T-helper 2 cell treated with Interferon-gamma antibody and Interleukin-4, amounts not matched to agents 100 ng/mL and 5 ng/mL, for 36 hours (primary cell): ENCODE measurements around the gene ZFYVE28. TPM values are rescaled to one million over a fixed set of nuclear protein-coding genes. Genes with fewer than 3 reads are reported as not detected.

Source experiments
- intact Hi-C: fragments of 100-400 bp; cut with micrococcal nuclease; formaldehyde crosslinking; loops from one replicate; pipeline ENCODE4 v1.15.1; 2023
- total RNA-seq: library from RNA; stranded (reverse); gene quantifications from 2 replicates; pipeline ENCODE4 v1.2.3, GENCODE V29; 2022

The ZFYVE28 gene
- total RNA-seq, 1 donor from 2014 or later: 17.3 TPM

DNA sequence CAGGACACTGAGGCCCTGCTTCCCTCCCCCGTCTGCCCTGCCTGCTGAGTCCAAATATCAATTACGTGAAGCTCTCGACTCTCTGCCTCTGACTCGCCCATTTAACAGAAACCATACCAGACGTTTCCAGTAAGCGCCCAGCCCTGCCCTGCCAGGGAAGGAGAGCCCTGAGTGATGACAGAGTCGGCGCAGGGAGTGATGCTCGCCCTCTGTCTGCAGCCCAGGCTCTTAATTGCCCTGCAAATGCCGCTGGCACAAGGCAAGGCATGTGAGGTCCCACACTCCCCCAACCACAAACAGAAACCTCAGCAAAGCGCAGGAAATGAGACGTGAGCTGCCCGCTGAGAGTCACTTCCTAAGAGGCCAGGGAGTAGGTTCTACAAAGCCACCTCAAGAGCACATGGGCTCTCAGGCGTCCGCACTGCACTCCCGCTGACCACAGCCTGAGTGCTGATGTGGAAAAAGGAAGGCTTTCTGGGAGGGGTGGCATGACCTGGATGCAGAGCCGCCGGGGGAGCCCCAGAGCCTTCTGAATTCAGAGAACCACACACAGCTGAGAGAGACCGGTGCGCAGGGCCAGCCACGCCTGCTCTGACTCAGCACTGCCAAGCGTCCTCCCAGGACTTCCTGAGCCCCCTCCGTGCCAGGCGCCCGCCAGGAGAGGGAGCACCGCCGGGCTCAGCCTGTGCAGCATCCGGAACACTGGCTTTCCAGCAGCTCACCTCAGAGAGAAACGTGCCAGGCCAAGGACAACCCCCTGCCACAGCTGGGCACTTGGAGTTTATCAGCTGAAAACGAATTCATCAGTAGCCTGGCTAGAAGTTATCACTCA lies 5.3 kb downstream of the ZFYVE28 start:
- intact Hi-C loops: loop anchor here (1.0 to 10.0 kb wide), 6 partner anchors 56 to 632 kb away; partner anchors contain the start of genes GRK4, HAUS3, MXD4 and NOP14

DNA sequence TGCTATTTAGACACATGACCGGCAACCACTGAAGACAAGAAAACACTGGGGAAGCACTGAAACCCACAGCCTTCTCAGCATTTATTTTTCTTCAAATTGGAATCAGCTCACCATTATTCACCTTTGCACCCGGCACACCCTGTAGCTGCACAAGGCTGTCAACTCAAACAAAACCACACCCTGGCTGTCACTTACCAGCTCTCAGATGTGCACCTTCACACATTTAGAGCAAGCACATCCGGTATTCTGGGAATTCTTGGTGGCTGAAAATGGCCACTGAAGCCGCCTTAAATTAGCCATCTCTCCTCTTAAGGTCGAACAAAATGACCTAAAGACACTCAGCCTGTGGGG lies 5.9 kb downstream of the ZFYVE28 start:
- intact Hi-C loops: loop anchor here (2.0 to 10.0 kb wide), 4 partner anchors 56 to 632 kb away; partner anchors contain the start of genes GRK4, NOP14 and RNF4

DNA sequence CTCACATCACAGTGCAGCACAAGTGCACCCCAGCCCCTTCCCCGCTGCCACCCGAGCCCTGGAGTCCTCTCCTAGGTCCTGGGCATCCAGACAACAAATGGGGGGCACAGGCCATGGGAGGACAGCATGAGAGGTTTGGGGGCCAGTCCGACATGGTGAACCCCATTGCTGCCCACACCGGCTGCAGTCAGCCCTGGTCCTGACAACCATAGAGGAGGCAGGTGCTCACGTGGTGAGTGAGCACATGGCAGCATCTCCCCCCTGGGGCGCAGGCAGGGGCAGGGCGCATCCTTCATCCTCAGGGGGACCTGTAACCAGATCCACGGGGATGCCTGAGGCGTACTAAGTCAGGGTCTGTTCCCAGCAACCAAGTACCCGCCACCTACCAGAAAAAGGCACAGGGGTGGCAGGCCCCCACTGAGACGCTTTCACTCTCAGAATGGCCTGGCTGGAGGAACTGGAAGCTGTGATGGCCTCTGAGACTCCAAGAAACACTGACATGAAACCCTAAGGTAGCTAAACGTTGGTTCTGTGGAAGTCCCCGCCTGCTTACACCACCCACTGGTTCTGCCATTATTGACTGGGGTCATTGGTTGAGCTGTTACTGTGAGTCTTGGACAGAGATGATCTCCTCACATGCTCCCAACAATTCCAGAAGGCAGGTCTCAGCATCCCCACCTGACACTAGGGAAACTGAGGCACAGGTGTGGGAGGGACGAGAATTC lies 6.5 kb downstream of the ZFYVE28 start:
- intact Hi-C loops: loop anchor here (2.0 to 10.0 kb wide), 4 partner anchors 57 to 633 kb away; partner anchors contain the start of genes GRK4, NOP14 and RNF4

DNA sequence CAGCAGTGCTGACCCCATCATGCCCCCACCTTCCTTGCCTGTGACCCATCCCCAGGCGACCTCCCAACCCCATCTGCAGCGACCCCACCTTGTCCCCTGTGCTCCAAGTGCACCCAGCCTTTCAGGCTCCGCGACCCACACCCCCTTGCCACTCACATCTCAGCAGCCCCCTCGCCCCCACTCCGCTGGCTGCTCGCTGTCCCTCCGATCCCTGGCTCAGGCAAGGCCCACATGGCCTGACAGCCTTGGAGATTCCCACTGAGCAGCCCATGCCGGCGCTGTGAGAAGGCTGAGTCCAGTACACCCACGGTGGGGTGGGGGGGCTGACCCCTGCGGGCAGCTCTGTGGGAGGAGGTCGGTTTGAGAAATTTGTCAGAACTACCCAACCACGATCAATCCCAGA lies 9.1 kb downstream of the ZFYVE28 start:
- intact Hi-C loops: no loop called here

DNA sequence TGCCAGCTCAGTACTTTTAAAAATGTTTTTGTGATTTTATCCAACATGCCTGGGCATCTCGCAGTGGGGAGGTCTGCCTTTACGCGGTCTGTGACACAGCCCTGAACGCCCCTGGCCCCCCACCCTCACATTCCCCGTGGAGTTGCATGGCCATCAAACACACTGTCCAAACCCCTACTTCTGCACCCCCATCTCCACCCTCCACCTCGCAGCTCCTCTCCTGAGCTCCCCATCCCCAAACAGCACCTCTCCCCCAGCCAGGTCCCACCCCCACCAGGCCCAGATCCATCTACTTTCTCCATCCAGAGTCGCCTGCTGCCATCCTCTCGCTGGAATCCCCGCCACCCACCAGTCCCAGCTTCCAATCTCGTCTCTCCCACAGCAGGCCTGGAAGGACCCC lies 9.5 kb downstream of the ZFYVE28 start:
- intact Hi-C loops: no loop called here

DNA sequence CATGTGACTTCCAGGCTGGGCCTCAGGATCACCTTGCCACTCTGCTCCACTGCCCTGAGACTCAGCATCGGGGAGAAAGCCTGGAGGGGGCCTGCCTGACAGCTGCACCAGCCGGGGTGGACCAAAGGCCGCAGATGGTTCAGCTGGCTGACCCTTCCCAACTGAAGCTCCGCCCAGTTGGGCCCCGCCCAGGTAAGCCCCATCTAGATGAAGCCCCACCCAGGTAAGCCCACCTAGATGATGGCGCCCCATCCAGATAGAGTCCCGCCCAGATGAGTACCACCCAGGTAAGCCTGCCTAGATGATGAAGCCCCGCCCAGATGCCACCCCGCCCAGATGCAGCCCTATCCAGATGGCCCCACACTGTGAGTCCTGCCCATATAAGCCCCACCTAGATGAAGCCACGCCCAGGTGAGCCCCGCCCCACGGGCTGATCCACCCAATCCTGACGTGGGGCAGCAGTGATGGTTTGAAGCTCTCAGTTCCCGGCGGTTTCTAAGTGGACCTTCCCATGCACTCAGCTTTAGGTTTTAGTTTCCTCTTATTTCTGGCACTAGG lies 10.0 kb downstream of the ZFYVE28 start:
- intact Hi-C loops: no loop called here

DNA sequence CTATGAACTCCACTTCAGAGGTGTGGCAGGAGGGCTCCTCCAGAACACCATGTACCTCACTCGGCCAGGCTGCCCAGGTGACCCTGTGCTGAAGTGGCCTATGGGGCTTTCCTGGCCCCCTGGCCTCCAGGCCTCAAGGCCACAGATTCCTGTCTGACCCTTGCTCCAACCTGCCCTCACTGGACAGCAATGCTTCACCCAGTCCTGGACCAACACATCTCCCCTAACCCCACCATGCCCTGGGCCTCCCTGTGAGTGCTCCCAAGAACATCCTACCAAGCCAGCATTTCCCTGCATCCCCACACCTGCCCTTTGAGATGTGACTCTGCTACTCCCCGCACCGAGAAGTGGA lies 10.5 kb downstream of the ZFYVE28 start:
- intact Hi-C loops: no loop called here

DNA sequence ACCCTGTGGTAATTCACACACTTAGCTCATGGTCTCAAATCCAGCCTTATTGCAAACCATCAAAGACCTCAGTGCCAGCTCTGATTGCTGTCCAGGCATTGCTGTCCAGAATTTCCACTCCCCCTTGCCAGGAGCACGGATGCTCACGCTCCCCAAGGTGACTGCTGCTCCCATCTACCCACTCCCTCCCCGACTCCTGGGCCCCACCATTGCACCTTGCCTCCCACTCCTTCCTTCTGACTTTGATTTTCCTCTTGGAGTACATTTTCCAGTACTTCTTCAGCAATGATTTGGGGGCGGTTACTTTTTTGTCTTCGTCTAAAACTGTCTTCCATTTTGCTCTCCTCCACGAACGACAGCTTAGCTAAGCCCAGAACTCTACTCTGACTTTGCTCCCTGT lies 11.5 kb downstream of the ZFYVE28 start:
- intact Hi-C loops: no loop called here

DNA sequence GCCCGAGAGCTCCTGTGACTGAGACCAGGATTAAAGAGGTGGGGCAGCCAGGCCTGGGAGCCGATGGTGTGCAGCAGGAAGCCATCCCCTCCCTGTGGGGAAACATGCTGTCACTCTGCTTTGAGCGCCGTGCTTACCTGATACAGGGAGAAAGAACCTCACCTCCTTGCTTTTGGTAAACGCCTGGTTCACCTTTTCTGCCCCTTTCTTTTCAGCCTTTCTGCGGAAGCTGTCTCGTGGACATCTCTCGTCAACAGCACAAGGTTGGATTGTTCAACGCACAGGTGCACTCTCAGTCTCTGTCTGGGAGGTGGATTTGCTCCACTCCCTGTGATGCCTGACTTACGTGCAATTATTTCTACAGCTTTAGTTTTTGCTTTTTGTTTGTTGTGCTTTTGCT lies 12.0 kb downstream of the ZFYVE28 start:
- intact Hi-C loops: no loop called here

DNA sequence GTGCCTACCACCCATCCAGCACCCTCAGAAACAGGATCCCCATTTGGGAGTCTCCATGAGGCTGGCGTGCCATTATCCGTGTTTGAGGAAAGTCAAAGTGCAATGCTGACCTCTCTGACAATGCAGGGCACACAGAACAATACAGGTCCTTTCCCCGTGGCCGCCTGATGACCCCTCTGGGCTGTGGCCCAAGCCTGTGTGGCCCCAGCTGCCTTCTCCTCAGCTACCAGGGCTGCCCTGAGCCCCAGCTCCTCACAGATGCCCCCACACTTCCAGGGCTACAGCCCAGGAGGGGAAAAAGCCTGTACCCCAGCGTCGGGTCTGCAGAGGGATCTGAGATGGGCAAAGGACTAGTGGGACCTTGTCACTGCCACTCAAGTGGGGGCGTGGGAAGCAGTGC lies 15.5 kb downstream of the ZFYVE28 start:
- intact Hi-C loops: no loop called here

DNA sequence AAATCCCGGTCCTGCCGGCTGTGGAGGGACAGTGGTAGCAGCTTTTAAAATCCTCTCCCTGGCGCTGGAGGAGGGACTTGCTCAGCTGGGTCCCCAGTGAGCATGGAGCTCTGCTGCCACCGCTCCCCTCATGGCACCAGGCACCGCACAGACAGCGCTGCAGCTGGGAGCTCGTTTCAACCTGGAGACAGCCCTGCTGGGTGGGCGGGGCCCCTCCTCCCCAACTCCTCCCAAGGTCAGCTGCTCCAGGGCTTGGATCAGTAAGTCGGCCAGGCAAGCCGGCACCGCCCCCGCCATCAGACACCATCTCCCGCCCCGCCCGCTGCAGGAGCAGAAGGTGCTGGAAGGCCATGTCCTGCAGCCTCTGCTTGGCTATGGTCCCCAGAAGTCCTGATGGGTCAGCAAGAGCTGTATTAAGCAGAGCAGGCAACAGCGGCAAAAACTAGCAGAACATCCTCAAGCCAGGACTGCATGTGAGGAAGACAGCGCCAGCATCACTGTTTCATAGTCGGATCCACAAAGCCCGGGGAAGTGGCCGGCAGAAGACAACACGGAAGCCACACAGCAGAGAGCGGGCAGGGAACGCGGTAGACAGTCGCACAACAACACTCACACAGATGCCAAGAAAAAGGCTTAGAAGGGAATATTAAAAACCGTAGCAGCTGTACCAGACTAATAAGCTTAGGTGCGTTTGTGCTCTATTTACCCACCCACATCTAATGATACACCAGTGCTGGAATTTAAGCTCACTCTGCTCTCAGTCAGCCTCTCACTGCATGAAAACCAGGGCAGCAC lies 16.2 kb downstream of the ZFYVE28 start:
- intact Hi-C loops: no loop called here

DNA sequence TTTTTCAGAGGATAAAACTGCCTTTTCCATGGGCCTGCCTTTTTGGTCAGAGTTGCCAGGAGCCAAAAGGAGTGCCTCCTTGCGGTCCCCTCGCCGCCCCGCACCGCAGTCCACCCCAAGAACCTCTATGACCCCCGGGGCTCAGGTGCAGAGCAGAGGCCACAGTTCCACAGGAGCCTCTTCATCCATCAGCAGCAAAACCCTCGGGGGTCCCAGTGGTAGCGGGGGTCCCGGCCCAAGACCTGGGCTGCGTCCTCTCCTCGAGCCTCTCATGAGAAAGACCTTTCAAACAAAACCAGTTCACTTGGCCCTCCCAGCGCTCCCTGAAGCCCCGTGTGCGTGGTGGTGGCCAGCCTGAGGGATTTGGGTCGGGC lies 16.8 kb downstream of the ZFYVE28 start:
- intact Hi-C loops: no loop called here

DNA sequence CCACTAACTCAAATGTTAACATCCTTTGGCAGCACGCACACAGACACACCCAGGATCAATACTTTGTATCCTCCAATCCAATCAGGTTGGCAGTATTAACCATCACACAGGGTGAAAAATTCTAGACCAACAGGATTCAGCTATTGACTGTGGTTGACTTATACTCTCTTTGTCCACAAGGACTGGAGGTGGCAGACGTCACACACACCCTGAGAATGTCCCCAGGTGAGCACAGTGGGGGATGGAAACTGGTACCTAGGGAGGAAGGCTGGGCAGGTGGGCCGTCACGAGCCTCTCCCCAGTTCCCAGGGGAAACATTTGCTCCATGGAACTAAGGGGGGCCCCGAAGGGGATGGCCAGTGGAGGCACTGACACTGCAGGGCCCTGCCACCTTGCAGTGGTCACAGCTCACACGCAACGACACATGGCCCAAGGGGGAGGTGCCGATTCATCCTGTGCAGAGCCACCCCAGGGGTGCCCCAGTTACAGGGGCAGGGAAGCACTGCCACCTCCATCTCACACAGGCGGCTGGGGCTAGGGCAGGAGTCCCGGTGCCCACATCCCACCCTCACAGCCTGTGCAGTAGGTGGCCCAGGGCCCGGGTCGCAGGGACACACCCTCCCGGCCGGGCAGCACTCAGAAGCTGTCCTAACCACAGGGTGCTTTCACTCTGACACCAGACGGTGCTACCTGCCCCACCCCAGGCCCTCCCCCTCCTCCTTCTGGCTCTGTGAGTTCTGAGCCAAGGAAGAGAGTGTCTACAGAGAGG lies 17.4 kb downstream of the ZFYVE28 start:
- intact Hi-C loops: no loop called here

DNA sequence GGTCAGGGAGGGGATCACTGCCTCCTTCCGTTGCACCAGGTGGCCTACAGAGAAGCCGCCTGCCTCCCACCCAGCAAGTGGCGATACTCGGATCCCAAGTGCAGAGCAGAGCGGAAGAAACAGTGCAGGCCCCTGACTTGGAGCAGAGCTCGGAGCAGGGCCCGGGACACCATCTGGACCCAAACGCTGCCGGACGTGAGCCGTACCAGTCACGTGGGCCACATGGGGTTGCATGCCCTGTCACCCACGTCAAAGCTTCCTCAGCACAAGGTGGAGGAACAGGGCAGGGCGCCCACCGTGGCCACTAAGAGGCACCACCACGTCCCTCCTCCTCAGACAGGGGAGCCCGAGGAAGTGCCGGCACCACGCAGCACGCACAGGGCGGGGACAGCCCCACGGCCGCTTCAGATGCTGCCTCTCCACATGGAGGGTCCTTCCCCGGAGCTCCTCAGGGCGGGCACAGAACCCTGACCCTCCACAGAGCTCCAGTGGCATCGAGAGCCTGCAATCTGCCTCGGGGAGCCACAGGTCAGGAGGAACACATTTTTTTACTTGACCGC lies 18.7 kb downstream of the ZFYVE28 start:
- intact Hi-C loops: no loop called here

DNA sequence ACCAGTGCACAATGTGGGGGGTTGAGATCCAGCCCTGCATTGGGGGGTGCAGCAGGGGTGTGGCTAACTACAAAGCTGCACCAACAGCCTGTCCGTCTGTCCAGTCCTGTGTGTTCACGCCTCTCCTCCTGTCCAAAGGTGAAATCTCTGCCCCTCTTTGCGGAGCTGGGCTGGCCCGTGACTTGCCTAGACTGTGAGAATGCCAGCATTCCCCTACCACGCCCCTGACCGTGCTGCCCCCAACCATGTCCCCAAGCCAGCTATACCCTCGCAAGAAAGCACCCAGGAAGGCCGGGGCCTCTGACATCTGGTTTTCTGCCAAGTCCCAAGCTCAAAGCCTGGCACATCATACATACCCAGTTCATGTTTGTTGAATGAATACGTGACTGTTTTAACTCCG lies 19.2 kb downstream of the ZFYVE28 start:
- intact Hi-C loops: no loop called here

DNA sequence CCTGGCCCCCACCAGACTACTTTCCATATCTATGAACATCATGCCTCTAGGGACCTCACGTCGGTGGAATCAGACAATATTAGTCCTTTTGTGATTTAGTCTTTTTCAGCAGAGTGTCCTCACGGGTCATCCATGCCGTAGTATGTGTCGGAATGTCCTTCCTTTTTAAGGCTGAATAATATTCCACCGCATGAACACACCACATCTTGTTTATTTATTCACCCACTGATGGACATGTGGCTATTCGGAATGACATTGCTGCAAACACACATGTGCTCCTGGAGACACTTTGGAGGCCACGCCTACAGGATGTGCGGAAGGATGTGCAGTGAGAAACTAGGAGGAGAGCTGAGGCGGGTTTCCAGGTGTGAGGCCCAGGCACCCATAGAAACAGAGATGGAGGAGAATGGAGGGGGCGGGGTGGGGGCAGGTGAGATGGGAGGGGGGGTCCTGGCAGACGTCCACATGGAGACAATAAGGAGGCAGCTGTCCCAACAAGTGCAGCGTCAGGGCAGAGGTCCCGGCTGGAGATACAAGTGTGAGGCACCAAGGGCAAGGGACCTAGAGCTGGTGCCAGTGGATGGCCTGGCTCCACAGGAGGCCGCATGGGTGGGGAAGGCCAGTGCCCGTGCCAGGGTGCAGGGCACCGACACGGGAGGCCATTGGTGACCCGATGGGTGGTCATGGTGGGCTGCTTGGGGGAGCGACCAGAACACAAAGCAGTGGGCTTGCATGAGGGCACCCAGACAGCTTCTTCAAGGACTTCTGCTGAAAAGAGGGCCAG lies 20.7 kb downstream of the ZFYVE28 start:
- intact Hi-C loops: no loop called here

DNA sequence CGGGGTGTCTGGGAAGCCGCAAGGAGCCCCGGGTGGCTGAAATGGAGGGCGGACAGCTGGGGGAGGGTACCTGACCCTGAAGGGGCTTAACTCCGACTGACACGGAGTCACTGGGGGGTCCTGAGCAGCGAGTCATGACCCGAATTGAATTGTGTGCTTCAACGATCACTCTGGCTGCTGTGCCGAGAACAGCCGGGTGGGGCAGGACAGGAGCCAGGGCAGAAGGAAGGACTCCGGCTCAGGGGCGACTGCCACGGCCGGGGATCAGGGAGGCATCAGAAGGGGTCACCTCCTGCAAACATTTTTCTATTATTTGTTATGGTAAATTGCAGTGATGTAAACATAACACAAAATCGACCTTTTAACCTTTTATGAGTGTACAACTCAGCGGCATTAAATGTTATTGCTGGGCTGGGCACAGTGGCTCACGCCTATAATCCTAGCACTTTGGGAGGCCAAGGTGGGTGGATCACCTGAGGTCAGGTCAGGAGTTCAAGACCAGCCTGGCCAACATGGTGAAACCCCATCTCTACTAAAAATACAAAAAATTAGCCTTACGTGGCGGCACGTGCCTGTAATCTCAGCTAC lies 21.6 kb downstream of the ZFYVE28 start:
- intact Hi-C loops: no loop called here

DNA sequence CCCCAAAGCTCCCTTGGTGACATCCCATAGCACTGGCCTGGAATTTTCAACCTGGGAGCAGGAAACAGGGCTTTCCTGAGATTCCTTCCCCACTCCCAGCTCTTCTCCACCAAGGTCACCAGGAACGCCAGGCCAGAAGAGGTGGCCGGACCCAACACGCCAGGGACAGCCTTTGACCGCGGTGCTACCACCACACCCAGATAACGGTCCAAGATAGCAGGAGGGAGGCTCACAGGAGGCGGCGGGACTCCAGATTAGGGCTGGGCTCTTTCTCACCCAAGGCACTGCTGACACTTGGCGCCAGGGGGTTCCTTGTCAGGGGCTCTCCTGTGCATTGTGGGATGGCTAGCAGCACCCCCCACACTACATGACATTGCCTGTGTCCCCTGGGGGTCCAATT lies 22.9 kb downstream of the ZFYVE28 start:
- intact Hi-C loops: no loop called here

DNA sequence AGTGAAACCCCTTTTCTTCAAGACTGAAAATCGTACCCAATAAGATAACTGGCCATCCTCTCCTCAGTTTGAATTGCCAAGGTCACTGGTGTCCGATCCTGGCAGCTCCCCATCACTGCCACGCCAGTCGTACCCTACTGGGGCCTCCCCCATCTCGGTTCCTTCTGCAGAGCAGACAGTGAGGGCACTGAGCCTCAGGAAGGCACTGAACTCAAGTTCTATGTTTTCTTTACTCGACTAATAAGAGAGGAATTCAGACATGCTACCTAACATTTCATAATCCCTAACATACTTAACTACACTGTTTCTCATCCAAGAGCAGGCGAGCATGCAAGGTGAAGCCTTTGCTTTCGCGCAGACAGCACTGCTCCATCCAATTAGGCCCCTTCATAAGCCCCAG lies 23.4 kb downstream of the ZFYVE28 start:
- intact Hi-C loops: no loop called here
